ENCODE results near the gene CFAP300.

CFAP300 gene

GRCh38 chr11:102114032-102114431 is 66.8 kb downstream of the CFAP300 start:
- no peak overlapping the region for H3K9ac ChIP-seq (ENCODE audit: low read length)
- H3K36me3 ChIP-seq (replicated peaks; ENCODE audit: low read depth, low read length), result no peaks in the 10 kb centered on the region
- no peak overlapping the region for H3K4me3 ChIP-seq (ENCODE audit: low read length)
- H3K4me1 ChIP-seq (ENCODE audit: low read length), result no peaks in the 10 kb centered on the region
- H3K79me2 ChIP-seq (ENCODE audit: low read length), result no peaks in the 10 kb centered on the region
- H3K27ac ChIP-seq (ENCODE audit: low read length), result no peak overlapping the region
- no peak for TF ChIP-seq CTCF (IDR thresholded peaks at IDR 0.05; ENCODE audit: low read depth, low read length)
- no peak for TF ChIP-seq EZH2phosphoT487 (IDR thresholded peaks at IDR 0.05; ENCODE audit: low read depth)
- H4K20me1 ChIP-seq (ENCODE audit: insufficient read depth, low read length), result no peaks in the 10 kb centered on the region
- no peak overlapping the region for H2AFZ ChIP-seq (ENCODE audit: low read depth, low read length)
- H3K4me2 ChIP-seq (ENCODE audit: low read length), result no peak overlapping the region
- H3K27me3 ChIP-seq (ENCODE audit: low read depth, low read length), result no peaks in the 10 kb centered on the region
- H3K9me3 ChIP-seq (ENCODE audit: insufficient read depth, low read length), result no peaks in the 10 kb centered on the region

- Histone ChIP-seq H3K79me2 (ENCODE audit: low read length) (no peaks in the 10 kb centered on the region), H3K36me3 (replicated peaks; ENCODE audit: low read depth, low read length) (no peaks in the 10 kb centered on the region), H3K27me3 (ENCODE audit: low read depth, low read length) (no peaks in the 10 kb centered on the region), H3K9ac (ENCODE audit: low read length) (no peak overlapping the region), H2AFZ (ENCODE audit: low read depth, low read length) (no peak overlapping the region), H3K4me2 (ENCODE audit: low read length) (no peak overlapping the region), H3K27ac (ENCODE audit: low read length) (no peak overlapping the region), H3K9me3 (ENCODE audit: insufficient read depth, low read length) (no peaks in the 10 kb centered on the region), H4K20me1 (ENCODE audit: insufficient read depth, low read length) (no peaks in the 10 kb centered on the region), H3K4me1 (ENCODE audit: low read length) (no peaks in the 10 kb centered on the region), H3K4me3 (ENCODE audit: low read length) (no peak overlapping the region)
- TF ChIP-seq EZH2phosphoT487 (IDR thresholded peaks at IDR 0.05; ENCODE audit: low read depth) (no peak), CTCF (IDR thresholded peaks at IDR 0.05; ENCODE audit: low read depth, low read length) (no peak)
Measured at GRCh38 chr11:102115557-102115956, 68.3 kb downstream of the CFAP300 start.

GRCh38 chr11:102116453-102117205 is 69.4 kb downstream of the CFAP300 start:
- TF ChIP-seq EZH2phosphoT487 (IDR thresholded peaks at IDR 0.05; ENCODE audit: low read depth), result no peak
- TF ChIP-seq CTCF (IDR thresholded peaks at IDR 0.05; ENCODE audit: low read depth, low read length), result no peak
- H3K4me3 ChIP-seq (ENCODE audit: low read length), result no peak overlapping the region
- no peaks in the 10 kb centered on the region for H3K27me3 ChIP-seq (ENCODE audit: low read depth, low read length)
- no peak overlapping the region for H3K4me2 ChIP-seq (ENCODE audit: low read length)
- H3K27ac ChIP-seq (ENCODE audit: low read length), result no peak overlapping the region
- no peaks in the 10 kb centered on the region for H3K4me1 ChIP-seq (ENCODE audit: low read length)
- H2AFZ ChIP-seq (ENCODE audit: low read depth, low read length), result no peak overlapping the region
- no peaks in the 10 kb centered on the region for H3K36me3 ChIP-seq (replicated peaks; ENCODE audit: low read depth, low read length)
- H3K79me2 ChIP-seq (ENCODE audit: low read length), result no peaks in the 10 kb centered on the region
- no peak overlapping the region for H3K9ac ChIP-seq (ENCODE audit: low read length)
- no peaks in the 10 kb centered on the region for H4K20me1 ChIP-seq (ENCODE audit: insufficient read depth, low read length)
- H3K9me3 ChIP-seq (ENCODE audit: insufficient read depth, low read length), result no peaks in the 10 kb centered on the region

- no peak overlapping the region for H3K4me2 ChIP-seq (ENCODE audit: low read length)
- H3K27ac ChIP-seq (ENCODE audit: low read length), result no peak overlapping the region
- no peaks in the 10 kb centered on the region for H3K9me3 ChIP-seq (ENCODE audit: insufficient read depth, low read length)
- no peak overlapping the region for H3K9ac ChIP-seq (ENCODE audit: low read length)
- no peaks in the 10 kb centered on the region for H3K27me3 ChIP-seq (ENCODE audit: low read depth, low read length)
- TF ChIP-seq CTCF (IDR thresholded peaks at IDR 0.05; ENCODE audit: low read depth, low read length) (no peak), EZH2phosphoT487 (IDR thresholded peaks at IDR 0.05; ENCODE audit: low read depth) (no peak)
- no peaks in the 10 kb centered on the region for H3K79me2 ChIP-seq (ENCODE audit: low read length)
- H3K4me1 ChIP-seq (ENCODE audit: low read length), result no peaks in the 10 kb centered on the region
- H4K20me1 ChIP-seq (ENCODE audit: insufficient read depth, low read length), result no peaks in the 10 kb centered on the region
- H2AFZ ChIP-seq (ENCODE audit: low read depth, low read length), result no peak overlapping the region
- H3K36me3 ChIP-seq (replicated peaks; ENCODE audit: low read depth, low read length), result no peaks in the 10 kb centered on the region
- H3K4me3 ChIP-seq (ENCODE audit: low read length), result no peak overlapping the region
Measured at GRCh38 chr11:102117472-102118113, 70.4 kb downstream of the CFAP300 start.
